Small intestine (tissue), 7 donors: ENCODE results near the gene ISLR2. TPM values are rescaled to one million over a fixed set of nuclear protein-coding genes. Genes with fewer than 3 reads are reported as not detected.

ENCODE experiments used
- DNase-seq, 2 donors: peaks; one replicate each; pipeline versions ENCODE4 v3.0.0 to v3.0.0-alpha.2; 2013
- FAIRE-seq: peaks from 2 replicates; lab custom pipeline; 2012; peaks lifted over from hg19 to GRCh38; lab: Jason Lieb, UNC
- H3K27ac ChIP-seq, 3 donors: one replicate each; pipeline ENCODE4 v1.5.1; 2013; ENCODE audit warnings: low read length in 2 of 3, mild to moderate bottlenecking in 2 of 3, control low read depth in 1 of 3, inconsistent platforms in 1 of 3, low read depth in 1 of 3, moderate library complexity in 1 of 3
- H3K27me3 ChIP-seq, 3 donors: one replicate each; pipeline ENCODE4 v1.6.1; 2013; ENCODE audit warnings: low read length in 3 of 3, inconsistent platforms in 1 of 3; ENCODE audit not compliant: control insufficient read depth in 3 of 3, insufficient read depth in 3 of 3
- H3K36me3 ChIP-seq, 3 donors: one replicate each; pipeline ENCODE4 v1.6.1; 2013; ENCODE audit warnings: low read length in 3 of 3, inconsistent platforms in 1 of 3, low read depth in 1 of 3, mild to moderate bottlenecking in 1 of 3, moderate library complexity in 1 of 3; ENCODE audit not compliant: control insufficient read depth in 3 of 3, insufficient read depth in 2 of 3
- H3K4me1 ChIP-seq, 3 donors: one replicate each; pipeline ENCODE4 v1.6.1; 2013; ENCODE audit warnings: low read length in 2 of 3, inconsistent platforms in 1 of 3, low read depth in 1 of 3, mild to moderate bottlenecking in 1 of 3, moderate library complexity in 1 of 3; ENCODE audit not compliant: control insufficient read depth in 3 of 3, insufficient read depth in 2 of 3
- H3K4me3 ChIP-seq, 3 donors: one replicate each; pipeline ENCODE4 v1.5.1; 2013; ENCODE audit warnings: low read length in 3 of 3, control low read depth in 1 of 3, inconsistent platforms in 1 of 3, low read depth in 1 of 3, mild to moderate bottlenecking in 1 of 3, moderate library complexity in 1 of 3
- H3K9me3 ChIP-seq, 2 donors: one replicate each; pipeline ENCODE4 v1.6.1; 2013; ENCODE audit warnings: low read depth in 1 of 2, low read length in 1 of 2; ENCODE audit not compliant: control insufficient read depth in 2 of 2, insufficient read depth in 1 of 2
- WGBS, 3 donors: extraction: QIAGEN DNeasy Blood & Tissue Kit; methylation state at CpG; one replicate each; pipeline ENCODE4 v1.1.7; 2013; 5-methylcytosine and 5-hydroxymethylcytosine counted together
- polyA plus RNA-seq, 4 donors: library from polyadenylated mRNA; stranded (reverse) in 3 of 4; unstranded in 1 of 4; fragments of 200-250 nt in 3 of 4; fragments of 120-200 nt in 1 of 4; gene quantifications; one replicate each; pipeline versions ENCODE4 v1.2.1 to v1.2.3, GENCODE V29; 2013
- donor health status: healthy with polysubstance abuse.
- donor health status: control.
- donor health status: control.
- donor health status: Bipolar disorder and iron deficiency.
- donor health status: healthy.

ISLR2 gene
- polyA plus RNA-seq, 4 donors = 0.54 to 5.7 (median 1.1) TPM; not detected in 1

GRCh38 chr15:74138642-74139041 is 8.3 kb downstream of the ISLR2 start:
- Histone ChIP-seq H3K4me3 (no peak overlapping the region), H3K9me3 (peaks cover 0 to 5% of the 10 kb centered on the region in 2 donors), H3K27ac (no peak overlapping the region), H3K4me1 (peaks cover 0 to 19% (median 0%) of the 10 kb centered on the region in 3 donors), H3K27me3 (peaks cover 19 to 50% (median 24%) of the 10 kb centered on the region in 3 donors), H3K36me3 (no peaks in the 10 kb centered on the region)
- FAIRE-seq = no peak
- 69 to 83% (median 70%) methylated on average over 4 of the region's 4 CpGs for WGBS, 3 donors
- DNase-seq = no peak

- H3K36me3 ChIP-seq = no peaks in the 10 kb centered on the region
- H3K9me3 ChIP-seq = peaks cover 0 to 7% of the 10 kb centered on the region in 2 donors
- DNase-seq (no peak), FAIRE-seq (no peak)
- peaks cover 0 to 8% (median 0%) of the 10 kb centered on the region in 3 donors for H3K4me1 ChIP-seq
- 53 to 91% (median 70%) methylated on average over 1 of the region's 1 CpG for WGBS, 3 donors
- peaks cover 5 to 22% (median 15%) of the 10 kb centered on the region in 3 donors for H3K27me3 ChIP-seq
- H3K27ac ChIP-seq = no peak overlapping the region
- H3K4me3 ChIP-seq = no peak overlapping the region
These were observed 11.2 kb downstream of the ISLR2 start for GRCh38 chr15:74141591-74141990.

GRCh38 chr15:74144153-74144775 is 13.9 kb downstream of the ISLR2 start:
- Histone ChIP-seq H3K27me3 (peaks cover 0 to 4% (median 4%) of the 10 kb centered on the region in 3 donors), H3K27ac (no peak overlapping the region), H3K36me3 (no peaks in the 10 kb centered on the region), H3K4me1 (no peaks in the 10 kb centered on the region), H3K4me3 (no peak overlapping the region), H3K9me3 (peaks cover 0 to 8% of the 10 kb centered on the region in 2 donors)
- FAIRE-seq (no peak), DNase-seq (no peak)
- WGBS, 3 donors = 58 to 75% (median 60%) methylated on average over 6 of the region's 6 CpGs

- H3K4me1 ChIP-seq = no peaks in the 10 kb centered on the region
- H3K27ac ChIP-seq = no peak overlapping the region
- WGBS, 3 donors = 93 to 100% (median 100%) methylated on average over 1 of the region's 1 CpG
- DNase-seq (no peak), FAIRE-seq (no peak)
- no peak overlapping the region for H3K4me3 ChIP-seq
- H3K27me3 ChIP-seq = peaks cover 0 to 4% (median 0%) of the 10 kb centered on the region in 3 donors
- H3K9me3 ChIP-seq = peaks cover 0 to 8% of the 10 kb centered on the region in 2 donors
- H3K36me3 ChIP-seq = no peaks in the 10 kb centered on the region
These were observed 16.0 kb downstream of the ISLR2 start for GRCh38 chr15:74146277-74146800.

- DNase-seq (no peak), FAIRE-seq (no peak)
- no peaks in the 10 kb centered on the region for H3K36me3 ChIP-seq
- peaks cover 0 to 8% of the 10 kb centered on the region in 2 donors for H3K9me3 ChIP-seq
- no peaks in the 10 kb centered on the region for H3K4me1 ChIP-seq
- H3K4me3 ChIP-seq = no peak overlapping the region
- WGBS, 3 donors = 45 to 61% (median 49%) methylated on average over 2 of the region's 2 CpGs
- peaks cover 0 to 4% (median 0%) of the 10 kb centered on the region in 3 donors for H3K27me3 ChIP-seq
- no peak overlapping the region for H3K27ac ChIP-seq
These were observed 16.7 kb downstream of the ISLR2 start for GRCh38 chr15:74147051-74147450.

GRCh38 chr15:74155766-74156417 is 25.5 kb downstream of the ISLR2 start:
- Histone ChIP-seq H3K36me3 (no peaks in the 10 kb centered on the region), H3K4me3 (no peak overlapping the region), H3K4me1 (peaks cover 0 to 2% (median 0%) of the 10 kb centered on the region in 3 donors), H3K27me3 (peaks cover 0 to 6% (median 0%) of the 10 kb centered on the region in 3 donors), H3K27ac (peak overlapping the region in 1 of 3 donors; percentile 35), H3K9me3 (no peaks in the 10 kb centered on the region)
- FAIRE-seq = no peak
- DNase-seq = no peak
- 63 to 67% (median 65%) methylated on average over 14 of the region's 14 CpGs for WGBS, 3 donors

- no peaks in the 10 kb centered on the region for H3K36me3 ChIP-seq
- 23 to 43% (median 26%) methylated on average over 7 of the region's 7 CpGs for WGBS, 3 donors
- H3K27ac ChIP-seq = peak overlapping the region in 1 of 3 donors; percentile 35
- H3K9me3 ChIP-seq = no peaks in the 10 kb centered on the region
- peak in 1 of 2 donors; percentile 26 for DNase-seq
- peaks cover 0 to 6% (median 0%) of the 10 kb centered on the region in 3 donors for H3K27me3 ChIP-seq
- H3K4me1 ChIP-seq = peaks cover 0 to 2% (median 0%) of the 10 kb centered on the region in 3 donors
- no peak for FAIRE-seq
- H3K4me3 ChIP-seq = no peak overlapping the region
These were observed 26.5 kb downstream of the ISLR2 start for GRCh38 chr15:74156678-74157411.
